NCI-H1417 treated with DMSO at 0.1 percent for 48 hours (cell line): ENCODE measurements around the gene BRI3BP.
A peak's percentile ranks its signal among the peaks of the same experiment; 100 is the strongest.
"Not testable (repeated sequence)": the region's sequence is repeated elsewhere in the genome, so short reads cannot be mapped to it uniquely, and the experiment has no call there.

Source experiments
- DNase-seq: peaks from one replicate; lab custom pipeline; 2025; lab: John Stamatoyannopoulos, UW

BRI3BP gene

GRCh38 chr12:124972211-124972610 lies 21.2 kb upstream of the BRI3BP start:
- no peak for DNase-seq

- no peak for DNase-seq
These were observed 18.2 kb upstream of the BRI3BP start for GRCh38 chr12:124975276-124975675.

GRCh38 chr12:124976999-124977398 lies 16.4 kb upstream of the BRI3BP start:
- no peak for DNase-seq

- no peak for DNase-seq
These were observed 13.9 kb upstream of the BRI3BP start for GRCh38 chr12:124979568-124979967.

- no peak for DNase-seq
These were observed 13.2 kb upstream of the BRI3BP start for GRCh38 chr12:124980098-124980892.

- not testable (repeated sequence) for DNase-seq
These were observed 6.6 kb upstream of the BRI3BP start for GRCh38 chr12:124986876-124987275.

- peak; percentile 75 for DNase-seq
These were observed 395 bp upstream of the BRI3BP start for GRCh38 chr12:124992874-124993625.

GRCh38 chr12:124994437-124994975 lies 1.1 kb downstream of the BRI3BP start:
- DNase-seq: no peak

- no peak for DNase-seq
These were observed 1.9 kb downstream of the BRI3BP start for GRCh38 chr12:124995200-124995961.

GRCh38 chr12:124998705-124999104 lies 5.3 kb downstream of the BRI3BP start:
- no peak for DNase-seq

GRCh38 chr12:125001636-125002035 lies 8.2 kb downstream of the BRI3BP start:
- DNase-seq: no peak

- DNase-seq: no peak
These were observed 9.6 kb downstream of the BRI3BP start for GRCh38 chr12:125003021-125003420.

GRCh38 chr12:125004621-125005020 lies 11.2 kb downstream of the BRI3BP start:
- DNase-seq: no peak

- no peak for DNase-seq
These were observed 12.2 kb downstream of the BRI3BP start for GRCh38 chr12:125005652-125006051.

- DNase-seq: no peak
These were observed 12.9 kb downstream of the BRI3BP start for GRCh38 chr12:125006365-125006764.

GRCh38 chr12:125013816-125014442 lies 20.5 kb downstream of the BRI3BP start:
- DNase-seq: no peak

- DNase-seq: no peak
These were observed 21.1 kb downstream of the BRI3BP start for GRCh38 chr12:125014526-125014925.

- no peak for DNase-seq
These were observed 22.4 kb downstream of the BRI3BP start for GRCh38 chr12:125015680-125016310.

GRCh38 chr12:125017801-125018200 lies 24.4 kb downstream of the BRI3BP start:
- DNase-seq: no peak

GRCh38 chr12:125018356-125018755 lies 24.9 kb downstream of the BRI3BP start:
- no peak for DNase-seq

GRCh38 chr12:125021096-125021495 lies 27.7 kb downstream of the BRI3BP start:
- no peak for DNase-seq
